ENCODE measurements around the gene RSKR.
A peak's percentile ranks its signal among the peaks of the same experiment; 100 is the strongest.
"Not testable (repeated sequence)": the region's sequence is repeated elsewhere in the genome, so short reads cannot be mapped to it uniquely, and the experiment has no call there.

RSKR gene

GRCh38 chr17:28622186-28622585 is 8.2 kb upstream of the RSKR start:
- DNase-seq (ENCODE audit: low read depth): no peak

- no peak for DNase-seq (ENCODE audit: low read depth)
These were observed 6.0 kb upstream of the RSKR start for GRCh38 chr17:28620010-28620409.

- no peak for DNase-seq (ENCODE audit: low read depth)
These were observed 4.5 kb upstream of the RSKR start for GRCh38 chr17:28618464-28618863.

- DNase-seq (ENCODE audit: low read depth): no peak
These were observed 2.3 kb upstream of the RSKR start for GRCh38 chr17:28616281-28616680.

GRCh38 chr17:28615260-28615940 is 1.4 kb upstream of the RSKR start:
- no peak for DNase-seq (ENCODE audit: low read depth)

GRCh38 chr17:28612936-28613872 is 781 bp downstream of the RSKR start:
- peak; percentile 27 for DNase-seq (ENCODE audit: low read depth)

- DNase-seq (ENCODE audit: low read depth): no peak
These were observed 1.5 kb downstream of the RSKR start for GRCh38 chr17:28612531-28612930.

- DNase-seq (ENCODE audit: low read depth): no peak
These were observed 3.6 kb downstream of the RSKR start for GRCh38 chr17:28610376-28610775.

- not testable (repeated sequence) for DNase-seq (ENCODE audit: low read depth)
These were observed 10.0 kb downstream of the RSKR start for GRCh38 chr17:28604031-28604430.

- peak; percentile 52 for DNase-seq (ENCODE audit: low read depth)
These were observed 14.4 kb downstream of the RSKR start for GRCh38 chr17:28599311-28600184.

- DNase-seq (ENCODE audit: low read depth): peak; percentile 91
These were observed 15.1 kb downstream of the RSKR start, which contains the start of gene SPAG5 for GRCh38 chr17:28598799-28599310. Gene SPAG5 (minus strand): TSS chr17:28599025. CDS start chr17:28598946, 79 bp downstream.

GRCh38 chr17:28598389-28598788 is 15.6 kb downstream of the RSKR start:
- no peak for DNase-seq (ENCODE audit: low read depth)

- no peak for DNase-seq (ENCODE audit: low read depth)
These were observed 16.2 kb downstream of the RSKR start for GRCh38 chr17:28597606-28598383.

GRCh38 chr17:28592260-28592659 is 21.7 kb downstream of the RSKR start:
- no peak for DNase-seq (ENCODE audit: low read depth)

GRCh38 chr17:28585851-28586250 is 28.1 kb downstream of the RSKR start:
- DNase-seq (ENCODE audit: low read depth): no peak

GRCh38 chr17:28584434-28584833 is 29.6 kb downstream of the RSKR start:
- DNase-seq (ENCODE audit: low read depth): no peak

- no peak for DNase-seq (ENCODE audit: low read depth)
These were observed 31.5 kb downstream of the RSKR start for GRCh38 chr17:28582513-28582912.

GRCh38 chr17:28580959-28581358 is 33.0 kb downstream of the RSKR start:
- DNase-seq (ENCODE audit: low read depth): no peak

- no peak for DNase-seq (ENCODE audit: low read depth)
These were observed 34.5 kb downstream of the RSKR start for GRCh38 chr17:28579526-28579925.

- DNase-seq (ENCODE audit: low read depth): no peak
These were observed 35.5 kb downstream of the RSKR start for GRCh38 chr17:28578246-28579195.

Measured in stimulated activated CD4-positive, alpha-beta T cell treated with anti-CD3 and anti-CD28 coated beads, Interleukin-2, amount 100 ng/mL, for 4 hours (primary cell).